ENCODE measurements around the gene CIB4.

CIB4 gene

GRCh38 chr2:26532301-26533250 lies 108.6 kb downstream of the CIB4 start:
- TF ChIP-seq POLR2AphosphoS5 (IDR thresholded peaks at IDR 0.05; ENCODE audit: low read depth, low read length) (no peak), TAF1 (IDR thresholded peaks at IDR 0.05; ENCODE audit: borderline replicate concordance, insufficient read depth, low read length) (no peak), REST (IDR thresholded peaks at IDR 0.05; ENCODE audit: insufficient read depth in 1 of 2, low read depth in 2 of 2, low read length in 2 of 2) (no peak), FOXP2 (optimal IDR thresholded peaks at IDR 0.05; ENCODE audit: borderline replicate concordance, extremely low read depth, extremely low read length, insufficient read depth) (no peak), SIN3A (IDR thresholded peaks at IDR 0.05; ENCODE audit: borderline replicate concordance, insufficient read depth, low read length) (no peak)
